Smooth muscle cell (in vitro differentiated cells): ENCODE data around the gene ITGB3. TPM values are rescaled to one million over a fixed set of nuclear protein-coding genes. Genes with fewer than 3 reads are reported as not detected.

Experiments
- polyA plus RNA-seq: library from polyadenylated mRNA; unstranded; fragments of >200 nt; fragmentation: Nextera tagmentation; extraction: Ambion mirVana; gene quantifications from 2 replicates; pipeline ENCODE4 v1.2.1, GENCODE V29; 2016
- small RNA-seq: library from RNA; depleted of rRNA; stranded (forward); fragments of <200 nt; gene quantifications from one replicate; pipeline ENCODE3, GENCODE V24; 2014
- total RNA-seq: library from RNA; depleted of rRNA; stranded (reverse); fragments of >200 nt; gene quantifications from 2 replicates; pipeline ENCODE4 v1.2.3, GENCODE V29; 2014

The ITGB3 gene
- total and polyA plus RNA-seq, 2 experiments from 2014 or later = 3.9 to 7.9 TPM

Small RNAs within 50 kb of the gene (small RNA-seq; reads per million reads assigned to genes)
- gene RNU7-186P = not detected

Other genes with a start within 250 kb of the ITGB3 start
- 94.2 and 101 TPM in 2 replicates for gene CDC27, start 64.5 kb upstream of the ITGB3 start, total RNA-seq
- 53.1 and 61.5 TPM in 2 replicates for gene CDC27, start 64.5 kb upstream of the ITGB3 start, polyA plus RNA-seq
- 6.5 and 8.3 TPM in 2 replicates for gene MYL4, start 44.5 kb upstream of the ITGB3 start, total RNA-seq
- 6.5 and 7.7 TPM in 2 replicates for gene MYL4, start 44.5 kb upstream of the ITGB3 start, polyA plus RNA-seq
- gene EFCAB13, start 70.1 kb downstream of the ITGB3 start, total RNA-seq = 2.0 and 4.6 TPM in 2 replicates
- gene EFCAB13, start 70.1 kb downstream of the ITGB3 start, polyA plus RNA-seq = 1.2 and 3.3 TPM in 2 replicates